HG03095 (cell line): ENCODE results near the gene CYP26A1.
A peak's percentile ranks its signal among the peaks of the same experiment; 100 is the strongest.

Source experiments
- ATAC-seq: cut with Tn5 transposase; IDR thresholded peaks from one replicate; pipeline ENCODE4 v1.9.1; 2021; ENCODE audit warnings: moderate library complexity; ENCODE audit not compliant: unreplicated experiment

The CYP26A1 gene, protein sequence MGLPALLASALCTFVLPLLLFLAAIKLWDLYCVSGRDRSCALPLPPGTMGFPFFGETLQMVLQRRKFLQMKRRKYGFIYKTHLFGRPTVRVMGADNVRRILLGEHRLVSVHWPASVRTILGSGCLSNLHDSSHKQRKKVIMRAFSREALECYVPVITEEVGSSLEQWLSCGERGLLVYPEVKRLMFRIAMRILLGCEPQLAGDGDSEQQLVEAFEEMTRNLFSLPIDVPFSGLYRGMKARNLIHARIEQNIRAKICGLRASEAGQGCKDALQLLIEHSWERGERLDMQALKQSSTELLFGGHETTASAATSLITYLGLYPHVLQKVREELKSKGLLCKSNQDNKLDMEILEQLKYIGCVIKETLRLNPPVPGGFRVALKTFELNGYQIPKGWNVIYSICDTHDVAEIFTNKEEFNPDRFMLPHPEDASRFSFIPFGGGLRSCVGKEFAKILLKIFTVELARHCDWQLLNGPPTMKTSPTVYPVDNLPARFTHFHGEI

DNA sequence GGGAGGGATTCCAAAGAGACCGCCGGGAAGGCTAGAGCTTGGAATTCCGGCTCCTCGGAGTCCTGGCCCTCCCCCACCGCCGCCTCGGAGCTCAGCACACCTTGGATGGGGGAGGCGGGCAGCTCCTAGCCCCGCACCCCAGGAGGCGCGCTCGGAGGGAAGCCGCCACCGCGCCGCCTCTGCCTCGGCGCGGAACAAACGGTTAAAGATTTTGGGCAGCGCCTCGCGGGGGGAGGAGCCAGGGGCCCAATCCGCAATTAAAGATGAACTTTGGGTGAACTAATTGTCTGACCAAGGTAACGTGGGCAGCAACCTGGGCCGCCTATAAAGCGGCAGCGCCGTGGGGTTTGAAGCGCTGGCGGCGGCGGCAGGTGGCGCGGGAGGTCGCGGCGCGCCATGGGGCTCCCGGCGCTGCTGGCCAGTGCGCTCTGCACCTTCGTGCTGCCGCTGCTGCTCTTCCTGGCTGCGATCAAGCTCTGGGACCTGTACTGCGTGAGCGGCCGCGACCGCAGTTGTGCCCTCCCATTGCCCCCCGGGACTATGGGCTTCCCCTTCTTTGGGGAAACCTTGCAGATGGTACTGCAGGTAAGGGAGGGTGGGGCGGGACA lies at the start of gene CYP26A1:
Gene CYP26A1, plus strand, starts transcription at position 355 of the 608 bp plus-strand sequence. Its CDS starts 42 bp downstream, at position 397.
- no peak for ATAC-seq

DNA sequence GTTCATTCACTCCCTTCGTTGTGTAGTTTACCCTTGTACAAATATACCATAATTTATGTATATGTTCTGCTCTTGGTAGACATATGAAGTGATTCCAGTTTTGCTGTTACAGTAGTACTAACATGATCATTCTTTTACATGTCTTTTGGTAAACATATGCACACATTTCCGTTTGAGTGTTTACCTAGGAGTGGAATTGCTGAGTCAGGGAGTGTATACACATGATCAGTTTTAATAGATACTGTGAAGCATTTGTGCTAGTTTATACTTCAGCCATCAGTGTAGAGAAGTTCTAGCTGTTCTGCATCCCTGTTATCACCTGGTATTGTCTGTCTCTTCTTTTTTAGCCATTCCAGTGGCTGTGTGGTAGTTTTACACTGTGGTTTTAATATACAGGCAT lies 47.6 kb upstream of the CYP26A1 start:
- no peak for ATAC-seq

DNA sequence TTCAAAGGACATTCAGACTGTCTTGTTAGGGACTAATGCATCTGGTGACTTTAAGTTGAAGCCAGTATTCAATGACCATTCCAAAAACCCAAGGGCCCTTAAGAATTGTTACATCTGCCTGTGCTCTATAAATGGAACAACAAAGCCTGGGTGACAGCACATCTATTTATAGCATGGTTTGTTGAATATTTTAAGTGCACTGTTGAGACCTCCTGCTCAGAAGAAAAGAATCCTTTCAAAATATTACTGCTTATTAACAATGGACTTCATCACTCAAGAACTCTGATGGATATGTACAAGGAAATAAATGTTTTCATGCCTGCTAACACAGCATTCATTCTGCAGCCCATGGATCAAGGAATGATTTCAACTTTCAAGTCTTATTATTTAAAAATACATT lies 46.2 kb upstream of the CYP26A1 start:
- ATAC-seq: no peak

DNA sequence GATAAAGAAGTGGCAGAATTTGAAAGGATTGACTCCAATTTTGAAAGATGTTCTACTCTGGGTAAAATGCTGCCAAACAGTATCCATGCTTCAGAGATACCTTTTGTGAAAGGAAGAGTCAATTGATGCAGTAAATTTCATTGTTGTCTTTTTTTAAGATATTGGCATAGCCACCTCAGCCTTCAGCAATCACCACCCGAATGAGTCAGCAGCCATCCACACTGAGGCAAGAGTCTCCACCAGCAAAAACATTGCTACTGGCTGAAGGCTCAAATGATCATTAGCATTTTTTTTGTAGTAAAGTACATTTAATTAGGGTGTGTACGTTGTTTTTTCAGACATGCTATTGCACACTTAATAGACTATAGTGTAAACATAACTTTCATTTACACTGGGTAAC lies 44.8 kb upstream of the CYP26A1 start:
- ATAC-seq: no peak

DNA sequence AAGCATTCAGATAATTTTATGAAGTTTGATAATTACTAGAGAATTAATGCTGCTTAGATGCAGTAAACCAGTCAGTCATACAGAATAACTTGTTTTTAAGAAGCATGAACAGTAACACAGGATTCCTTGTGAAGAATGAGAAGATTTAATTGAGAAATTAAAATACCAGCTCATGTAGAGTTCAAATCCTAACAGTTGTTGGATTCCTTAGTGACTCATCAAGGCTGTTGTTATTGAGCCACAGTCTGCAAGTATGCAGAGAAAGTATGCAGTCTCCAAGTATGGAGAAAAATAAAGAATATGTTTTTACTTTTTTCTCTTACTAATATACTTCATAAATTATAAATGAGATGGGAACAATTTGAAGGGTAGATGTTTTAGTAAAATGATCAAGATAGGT lies 43.3 kb upstream of the CYP26A1 start:
- no peak for ATAC-seq

DNA sequence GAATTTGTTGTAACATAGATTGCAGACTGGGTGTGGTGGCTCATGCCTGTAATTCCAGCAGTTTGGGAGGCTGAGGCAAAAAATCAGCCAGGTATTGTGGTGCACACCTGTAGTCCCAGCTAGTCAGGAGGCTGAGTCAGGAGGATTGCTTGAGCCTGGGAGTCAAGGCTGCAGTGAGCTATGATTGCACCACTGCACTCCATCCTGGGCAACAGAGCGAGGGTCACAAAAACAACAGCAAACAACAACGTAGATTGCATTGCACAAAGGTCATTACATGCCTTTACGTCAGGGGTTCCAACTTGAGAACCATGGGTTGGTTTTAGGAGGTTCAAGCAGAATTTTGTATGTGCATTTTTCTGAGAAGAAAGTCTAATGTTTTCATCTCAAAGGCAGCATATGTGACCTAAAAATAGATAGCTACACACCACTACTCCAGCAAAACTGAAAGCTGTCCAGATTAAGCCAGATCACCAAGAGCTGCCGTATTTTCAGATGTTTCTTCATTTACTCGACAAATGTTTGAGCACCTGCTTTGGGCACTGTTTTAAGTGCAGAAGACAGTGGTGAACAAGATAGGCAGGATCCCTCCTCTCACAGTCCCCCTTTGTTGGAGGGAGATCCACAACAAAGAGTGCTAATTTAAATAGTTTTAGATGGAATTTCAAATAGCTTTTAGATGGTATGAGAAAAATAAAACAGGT lies 41.4 kb upstream of the CYP26A1 start:
- no peak for ATAC-seq

DNA sequence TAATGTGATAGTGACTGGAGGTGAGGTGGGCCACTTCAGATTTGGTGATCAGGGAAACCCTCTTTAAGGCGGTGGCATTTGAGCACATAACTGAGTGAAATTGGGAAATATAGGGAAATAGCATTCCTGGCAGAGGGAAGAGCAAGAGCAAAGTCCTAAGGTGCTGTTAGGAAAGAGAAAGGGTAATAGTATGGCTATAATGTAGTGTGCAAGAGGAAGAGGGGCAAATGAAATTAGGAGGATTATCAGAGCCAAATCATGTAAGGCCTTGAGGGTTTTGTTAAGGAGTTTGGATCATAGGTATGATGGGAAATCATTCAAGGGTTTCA lies 40.9 kb upstream of the CYP26A1 start:
- no peak for ATAC-seq

DNA sequence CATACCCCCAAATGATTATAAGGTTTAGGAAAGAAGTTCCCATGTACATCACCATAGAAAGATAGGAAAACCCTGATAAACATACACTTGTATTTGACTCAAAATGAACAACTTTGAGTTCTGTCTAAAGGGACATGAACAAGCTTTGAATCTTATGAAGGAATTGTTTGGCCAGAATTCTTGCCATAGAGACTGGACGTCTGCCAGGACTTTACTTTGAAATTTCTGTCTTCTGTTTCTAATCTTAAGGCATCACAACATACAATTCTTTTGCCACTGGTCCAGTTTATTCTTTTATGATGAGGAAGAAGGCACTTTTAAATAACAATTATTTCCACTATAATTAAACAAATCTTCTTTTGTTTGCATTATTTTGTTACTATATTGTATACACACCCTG lies 39.3 kb upstream of the CYP26A1 start:
- no peak for ATAC-seq

DNA sequence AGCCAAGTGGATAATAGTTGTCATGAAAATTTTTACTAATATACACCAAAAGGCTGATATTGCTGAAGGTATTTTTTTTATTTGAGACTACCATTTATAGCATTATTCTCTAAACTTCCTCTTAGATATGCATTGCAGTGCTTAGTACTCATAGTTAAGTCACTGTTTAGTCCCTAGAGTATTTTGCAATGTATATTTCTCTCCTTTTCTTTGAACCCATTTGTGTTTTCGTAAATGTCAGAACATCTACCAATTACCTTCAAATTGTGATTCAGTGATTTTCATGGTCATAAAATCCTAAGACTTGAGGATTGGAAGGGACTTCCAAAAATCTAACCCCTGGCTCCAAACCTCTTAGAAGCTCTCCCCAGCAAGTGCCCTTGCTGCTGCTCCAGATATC lies 34.6 kb upstream of the CYP26A1 start:
- no peak for ATAC-seq

DNA sequence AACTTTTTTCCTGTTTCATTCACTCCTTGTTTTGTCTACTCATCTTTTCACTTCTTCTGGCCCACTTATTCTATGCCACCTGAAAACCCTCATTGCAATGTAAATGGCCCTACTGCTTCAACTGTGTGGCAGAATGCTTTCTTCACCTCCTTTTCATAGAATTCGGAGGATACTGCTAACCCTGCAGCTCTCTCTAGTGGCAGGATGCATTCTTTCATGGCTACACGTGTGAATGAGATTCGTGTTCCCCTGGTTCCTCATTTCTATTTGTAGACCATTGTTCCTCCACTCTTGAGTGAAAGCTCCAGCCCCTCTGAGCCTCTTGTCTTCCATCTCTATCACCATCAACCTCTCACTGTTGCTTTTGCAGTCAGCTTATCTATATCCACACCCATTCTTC lies 34.0 kb upstream of the CYP26A1 start:
- ATAC-seq: no peak

DNA sequence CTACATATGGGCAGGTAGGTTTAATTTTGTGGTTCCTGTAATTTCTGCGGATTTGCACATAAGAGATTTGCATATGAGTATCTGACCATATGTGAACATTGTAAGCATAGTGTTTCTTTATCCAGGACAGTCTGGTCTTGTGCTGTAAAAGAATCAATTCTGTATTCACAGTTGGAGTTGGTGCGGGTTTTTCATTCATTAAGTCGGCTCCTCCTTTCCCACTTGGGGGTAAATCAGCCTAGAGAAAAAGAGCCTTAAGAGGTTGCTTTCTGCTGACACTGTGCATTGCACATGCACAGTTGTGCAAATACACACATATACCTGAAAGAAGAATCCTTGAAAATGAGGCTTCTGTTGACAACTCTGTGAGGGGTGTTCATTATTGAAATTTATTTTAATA lies 19.2 kb upstream of the CYP26A1 start:
- ATAC-seq: no peak

DNA sequence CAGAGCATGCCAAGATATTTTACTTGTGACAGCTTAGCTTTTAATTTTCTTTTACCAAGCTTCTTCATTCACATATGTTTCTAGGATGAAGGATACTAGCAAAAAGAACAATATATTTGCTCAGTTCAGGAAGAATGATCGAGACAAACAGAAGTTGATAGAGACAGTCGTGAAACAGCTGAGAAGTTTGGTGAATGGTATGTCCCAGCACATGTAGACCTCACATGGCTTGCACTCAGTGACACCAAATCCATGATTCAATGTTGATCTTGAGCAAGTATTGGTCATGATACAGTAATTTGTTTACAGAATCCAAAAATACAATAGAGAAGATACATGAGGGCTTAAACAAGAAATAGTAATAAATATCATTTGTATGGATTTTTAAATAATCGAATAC lies 15.6 kb upstream of the CYP26A1 start:
- ATAC-seq: no peak

DNA sequence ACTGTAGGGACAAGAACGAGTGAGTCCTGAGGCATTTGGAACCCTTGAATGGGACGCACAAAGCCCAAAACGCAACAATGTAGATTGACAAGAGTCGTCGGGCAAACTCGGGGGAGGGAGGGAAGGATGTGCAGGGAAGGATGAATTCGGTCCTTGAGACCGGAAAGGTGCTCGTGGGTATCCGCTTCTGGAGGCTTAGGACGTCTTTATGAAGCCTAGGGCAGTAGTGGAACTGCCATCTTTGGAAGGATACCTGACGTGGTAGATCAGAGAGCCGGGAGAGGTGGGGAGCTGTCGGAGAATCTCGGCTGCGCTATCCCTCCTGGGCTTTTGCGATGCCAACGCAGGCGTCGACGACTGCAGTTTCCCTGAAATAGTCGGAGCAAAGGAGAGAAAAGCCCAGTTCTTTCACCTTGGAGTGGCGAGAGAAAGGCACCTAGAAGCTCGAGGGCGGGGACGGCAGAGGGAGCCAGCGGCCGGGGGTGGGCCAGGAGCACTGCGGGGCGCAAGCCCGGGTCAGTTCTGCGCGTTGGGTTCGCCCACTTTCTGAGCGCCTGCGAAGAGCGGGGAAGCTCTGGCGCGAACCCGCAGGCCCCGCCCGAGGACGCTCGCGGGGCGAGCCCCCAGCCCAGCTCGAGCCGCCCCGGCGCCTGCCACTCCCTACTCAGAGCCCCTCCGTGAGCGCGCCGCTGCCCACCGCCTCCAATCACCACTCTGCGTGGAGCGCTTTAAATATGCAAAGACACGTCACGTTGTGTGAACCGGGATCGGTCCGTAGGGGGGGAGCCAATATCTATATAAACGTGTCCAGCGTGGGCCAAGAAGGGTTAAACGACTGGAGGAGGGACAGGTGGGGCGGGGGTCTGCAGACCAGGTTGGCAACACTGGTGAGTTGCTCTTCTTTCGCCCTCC lies 13.5 kb upstream of the CYP26A1 start, which contains the start of gene CYP26C1:
Gene CYP26C1, plus strand, starts transcription at position 824 of the 912 bp plus-strand sequence. CDS start 466 bp downstream, outside the sequence.
- no peak for ATAC-seq

DNA sequence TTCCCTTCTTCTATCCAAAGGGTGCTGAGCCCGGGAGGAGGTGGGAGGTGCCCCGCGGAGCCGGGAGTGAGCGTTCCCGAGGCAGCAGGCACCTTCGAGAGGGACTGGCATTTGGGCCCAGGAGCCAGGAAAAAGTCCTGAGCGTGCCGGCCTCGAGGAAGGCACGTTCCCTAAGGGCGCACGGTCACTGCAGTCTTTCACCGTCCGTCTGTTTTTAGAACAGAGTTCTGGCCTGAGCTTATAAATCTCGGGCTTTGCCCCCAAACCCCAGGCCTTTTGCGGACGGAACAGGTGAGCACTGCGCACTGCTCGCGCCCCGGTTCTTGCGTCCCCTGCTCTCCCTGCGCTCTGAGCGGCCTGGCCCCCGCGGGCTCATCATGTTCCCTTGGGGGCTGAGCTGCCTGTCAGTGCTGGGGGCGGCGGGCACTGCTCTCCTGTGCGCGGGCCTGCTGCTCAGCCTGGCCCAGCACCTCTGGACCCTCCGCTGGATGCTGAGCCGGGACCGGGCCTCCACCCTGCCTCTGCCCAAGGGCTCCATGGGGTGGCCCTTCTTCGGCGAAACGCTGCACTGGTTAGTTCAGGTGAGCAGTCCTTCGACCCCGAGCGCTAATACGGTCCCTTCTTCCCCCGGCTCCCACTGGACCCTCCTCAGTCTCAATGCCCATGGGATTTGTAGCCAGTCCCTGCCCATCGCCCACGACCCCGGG lies 12.7 kb upstream of the CYP26A1 start:
- ATAC-seq: no peak

DNA sequence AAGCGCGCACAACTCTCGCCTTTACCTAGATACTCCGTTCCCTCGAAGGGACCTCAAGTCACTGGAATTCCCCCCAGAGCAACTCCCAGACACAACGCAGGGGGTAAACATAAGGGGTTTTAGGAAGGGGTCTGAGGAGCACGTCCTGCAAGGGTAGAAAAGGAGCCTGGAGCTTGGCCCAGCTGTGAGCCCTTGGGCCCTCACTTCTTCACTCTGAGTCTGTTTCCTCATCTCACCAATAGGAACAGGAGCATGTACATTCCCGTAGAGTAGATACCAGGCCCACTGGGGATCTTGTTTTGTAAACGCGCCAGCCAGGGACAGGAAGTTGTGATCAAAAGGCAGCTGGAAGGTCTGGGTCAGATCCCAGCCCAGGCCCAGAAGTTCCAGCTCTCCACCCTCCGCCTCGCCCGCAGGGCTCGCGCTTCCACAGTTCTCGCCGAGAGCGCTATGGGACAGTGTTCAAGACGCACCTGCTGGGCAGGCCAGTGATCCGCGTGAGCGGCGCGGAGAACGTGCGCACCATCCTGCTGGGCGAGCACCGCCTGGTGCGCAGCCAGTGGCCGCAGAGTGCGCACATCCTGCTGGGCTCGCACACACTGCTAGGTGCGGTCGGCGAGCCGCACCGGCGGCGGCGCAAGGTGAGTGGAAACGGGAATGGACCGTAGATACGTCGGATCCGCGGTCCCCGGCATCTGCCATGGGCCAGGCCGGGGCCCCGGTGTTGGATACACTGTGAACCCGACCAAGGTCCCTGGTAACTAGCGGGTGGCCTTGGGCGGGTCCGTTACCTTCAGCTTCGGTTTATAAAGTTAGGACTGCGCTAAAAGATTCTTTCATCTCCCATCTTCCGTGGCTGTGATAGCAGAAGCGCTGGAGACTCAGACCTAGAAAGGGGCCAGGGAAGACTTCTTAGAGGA lies 11.8 kb upstream of the CYP26A1 start:
- no peak for ATAC-seq

DNA sequence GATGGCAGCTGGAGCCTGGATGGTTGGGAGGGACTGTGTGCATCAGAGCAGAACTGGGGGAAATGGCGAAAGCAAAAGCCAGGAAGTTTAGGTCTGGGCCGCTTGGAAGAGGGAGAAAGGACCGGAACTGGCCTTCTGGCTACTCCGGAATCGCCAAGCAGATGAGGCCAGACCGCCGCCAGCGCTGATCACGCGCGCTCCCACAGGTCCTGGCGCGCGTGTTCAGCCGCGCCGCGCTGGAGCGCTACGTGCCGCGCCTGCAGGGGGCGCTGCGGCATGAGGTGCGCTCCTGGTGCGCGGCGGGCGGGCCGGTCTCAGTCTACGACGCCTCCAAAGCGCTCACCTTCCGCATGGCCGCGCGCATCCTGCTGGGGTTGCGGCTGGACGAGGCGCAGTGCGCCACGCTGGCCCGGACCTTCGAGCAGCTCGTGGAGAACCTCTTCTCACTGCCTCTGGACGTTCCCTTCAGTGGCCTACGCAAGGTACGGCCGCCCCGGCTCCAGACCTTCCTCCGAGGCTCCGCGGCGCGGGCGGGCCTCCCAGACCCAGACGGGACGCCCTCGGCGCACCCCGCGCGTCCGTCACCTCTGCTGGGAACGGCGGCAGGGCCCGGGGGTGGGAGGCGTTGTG lies 11.1 kb upstream of the CYP26A1 start:
- ATAC-seq: peak; percentile 47

DNA sequence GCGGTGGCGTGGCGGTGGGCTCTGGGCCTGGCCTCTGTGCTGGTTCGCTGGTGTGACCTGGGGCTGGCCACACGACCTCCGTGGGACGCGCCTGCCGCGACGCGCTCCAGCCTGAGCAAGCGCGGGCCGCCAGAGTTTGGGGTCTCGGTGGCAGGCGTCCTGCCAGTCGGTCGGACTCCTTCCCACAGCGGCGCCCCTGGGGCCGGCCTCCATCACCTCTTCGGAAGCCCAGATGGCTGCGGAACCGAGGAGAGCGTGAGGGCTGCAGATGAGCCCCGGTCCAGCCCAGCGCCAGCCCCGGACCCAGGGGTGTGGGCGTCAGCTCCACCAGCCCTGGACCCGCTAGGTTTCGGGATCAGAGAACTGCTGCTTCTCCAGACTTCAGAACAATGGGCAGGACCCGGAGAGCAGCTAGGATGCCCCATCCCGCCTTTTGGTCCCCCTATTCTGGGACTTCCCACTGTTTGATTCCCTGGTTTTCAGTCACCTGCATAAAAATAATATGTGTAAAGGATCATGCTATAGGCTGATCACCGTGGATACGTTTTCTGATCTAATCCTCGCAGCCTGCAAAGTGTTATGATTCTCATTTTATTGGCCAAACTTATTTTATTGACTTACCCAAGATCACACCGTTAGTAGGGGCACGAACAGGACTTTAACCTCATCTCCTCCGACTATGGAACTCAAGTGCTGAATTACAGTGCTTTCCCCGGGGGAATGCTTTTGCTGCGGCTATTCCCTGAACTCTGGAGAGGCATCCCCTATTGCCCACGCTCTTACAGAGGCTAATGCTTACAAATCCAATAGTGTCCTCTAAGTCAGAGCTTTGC lies 10.3 kb upstream of the CYP26A1 start:
- ATAC-seq: no peak
